GM21737 (cell line): ENCODE measurements around the gene TIPRL.
"Not testable (repeated sequence)": the region's sequence is repeated elsewhere in the genome, so short reads cannot be mapped to it uniquely, and the experiment has no call there.

ENCODE experiments used
- ATAC-seq: cut with Tn5 transposase; IDR thresholded peaks from one replicate; pipeline ENCODE4 v1.9.1; 2021; ENCODE audit warnings: mild to moderate bottlenecking, moderate library complexity; ENCODE audit not compliant: unreplicated experiment

TIPRL gene

DNA sequence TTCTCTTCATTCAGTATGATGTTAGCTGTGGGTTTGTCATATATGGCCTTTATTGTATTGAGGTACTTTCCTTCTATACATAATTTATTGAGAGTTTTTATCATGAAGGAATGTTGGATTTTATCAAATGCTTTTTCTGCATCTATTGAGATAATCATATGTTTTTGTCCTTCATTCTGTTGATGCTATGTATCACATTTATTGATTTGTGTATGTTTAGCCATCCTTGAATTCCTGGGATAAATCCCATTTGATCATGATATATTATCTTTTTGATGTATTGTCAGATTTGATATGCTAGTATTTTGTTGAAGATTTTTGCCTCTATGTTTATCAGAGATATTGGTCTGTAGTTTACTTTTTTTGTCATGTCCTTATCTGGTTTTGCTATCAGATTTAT, 21.1 kb upstream of the TIPRL start:
- no peak for ATAC-seq

DNA sequence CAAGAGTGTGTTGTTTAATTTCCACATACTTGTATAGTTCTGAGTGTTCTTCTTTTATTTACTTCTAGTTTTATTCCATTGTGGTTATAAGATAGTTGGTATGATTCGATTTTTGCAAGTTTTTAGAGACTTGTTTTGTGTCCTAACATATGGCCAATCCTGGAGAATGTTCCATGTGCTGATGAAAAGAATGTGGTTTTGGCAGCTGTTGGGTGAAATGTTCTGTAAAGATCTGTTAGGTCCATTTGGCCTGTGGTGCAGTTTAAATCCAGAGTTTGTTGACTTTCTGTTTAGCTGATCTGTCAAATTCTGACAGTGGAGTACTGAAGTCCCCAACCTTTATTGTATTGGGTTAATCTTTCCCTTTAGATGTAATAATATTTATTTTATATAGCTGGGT, 19.5 kb upstream of the TIPRL start:
- ATAC-seq = no peak

DNA sequence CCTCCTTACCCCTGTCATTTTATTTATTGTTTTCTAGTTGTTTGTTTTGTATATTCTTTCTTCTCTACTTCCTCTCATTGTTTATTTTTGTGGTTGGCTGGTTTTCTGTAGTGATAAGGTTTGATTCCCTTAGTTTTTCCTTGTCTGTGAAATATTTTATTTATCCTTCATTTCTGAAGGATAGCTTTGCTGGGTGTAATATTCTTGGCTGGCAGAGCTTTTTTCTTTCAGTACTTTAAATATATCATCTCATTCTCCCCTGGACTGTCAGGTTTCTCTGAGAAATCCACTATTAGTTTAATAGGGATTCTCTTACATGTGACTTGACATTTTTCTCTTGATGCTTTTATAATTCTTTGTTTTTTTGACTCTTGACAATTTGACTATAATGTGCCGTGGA, 18.8 kb upstream of the TIPRL start:
- ATAC-seq = no peak

DNA sequence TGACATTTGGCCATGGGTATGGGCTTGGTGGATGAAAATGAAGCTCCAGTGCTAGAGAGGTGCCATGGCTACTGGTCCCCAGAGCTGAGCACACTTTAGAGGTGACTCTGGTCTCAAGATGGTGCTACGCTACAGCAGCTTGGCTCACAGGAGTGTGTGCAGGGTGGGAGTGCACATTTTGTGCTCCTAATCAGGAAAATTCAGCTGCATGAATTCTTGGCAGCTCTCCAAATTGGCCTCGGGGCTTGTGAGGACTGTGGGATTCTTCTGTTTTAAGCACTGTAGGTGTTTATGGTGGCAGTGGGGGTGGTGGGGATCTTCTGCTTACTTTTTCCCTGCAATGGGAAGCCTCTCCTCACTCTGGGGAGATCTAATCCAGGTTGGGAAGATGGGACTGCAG, 17.3 kb upstream of the TIPRL start:
- no peak for ATAC-seq

DNA sequence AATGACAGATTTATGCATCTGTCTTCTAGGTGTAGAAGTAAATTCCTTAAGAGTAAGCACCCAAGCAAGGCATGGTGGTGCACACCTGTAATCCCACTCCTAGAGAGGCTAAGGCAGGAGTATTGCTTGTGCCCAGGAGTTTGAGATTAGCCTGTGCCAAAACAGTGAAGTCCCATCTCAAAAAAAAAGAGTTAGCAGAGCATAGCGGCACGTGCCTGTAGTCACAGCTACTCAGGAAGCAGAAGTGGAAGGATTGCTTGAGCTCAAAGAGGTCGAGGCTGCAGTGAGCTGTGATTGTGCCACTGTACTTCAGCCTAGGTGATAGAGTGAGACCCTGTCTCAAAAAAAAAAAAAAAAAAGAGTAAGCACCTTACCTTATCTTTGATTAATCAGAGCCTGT, 15.1 kb upstream of the TIPRL start:
- ATAC-seq = no peak

DNA sequence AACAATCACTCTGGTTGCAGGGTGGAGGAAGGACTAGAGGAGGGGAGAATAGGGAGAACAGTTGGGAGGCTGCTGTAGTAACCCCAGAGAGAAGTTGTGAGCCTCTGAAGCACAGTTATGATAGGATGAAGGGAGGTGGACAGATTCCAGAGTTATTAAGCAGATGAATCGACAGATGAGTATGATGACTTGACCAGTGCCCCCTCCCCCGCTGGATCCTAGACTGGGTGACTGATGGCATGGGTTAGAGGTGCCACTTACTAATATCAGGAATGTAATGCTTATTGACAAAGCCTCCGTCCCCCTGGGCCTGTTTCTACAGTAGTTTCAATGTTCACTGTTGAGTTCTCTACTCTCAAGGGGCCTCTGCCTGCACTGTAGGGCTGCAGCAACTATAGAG, 14.0 kb upstream of the TIPRL start:
- no peak for ATAC-seq

DNA sequence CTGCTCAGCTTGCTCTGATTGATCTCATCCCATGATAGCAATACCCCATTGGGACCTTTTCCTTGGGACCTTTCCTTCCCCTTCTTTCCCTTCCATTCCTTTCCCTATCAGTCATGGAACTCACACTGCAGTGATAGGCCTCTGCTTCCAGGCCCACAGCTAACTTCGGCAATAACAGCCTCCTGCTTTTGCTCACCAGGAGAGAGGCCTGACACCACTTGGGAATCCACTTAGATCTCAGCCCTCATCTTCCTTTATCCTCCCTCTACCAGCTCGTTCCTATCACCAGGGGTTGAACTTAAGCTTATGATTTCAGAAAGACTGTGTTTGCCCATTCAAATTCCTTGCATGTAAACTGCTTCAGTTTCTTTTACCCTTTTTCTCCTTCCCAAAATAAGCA, 11.0 kb upstream of the TIPRL start:
- no peak for ATAC-seq

DNA sequence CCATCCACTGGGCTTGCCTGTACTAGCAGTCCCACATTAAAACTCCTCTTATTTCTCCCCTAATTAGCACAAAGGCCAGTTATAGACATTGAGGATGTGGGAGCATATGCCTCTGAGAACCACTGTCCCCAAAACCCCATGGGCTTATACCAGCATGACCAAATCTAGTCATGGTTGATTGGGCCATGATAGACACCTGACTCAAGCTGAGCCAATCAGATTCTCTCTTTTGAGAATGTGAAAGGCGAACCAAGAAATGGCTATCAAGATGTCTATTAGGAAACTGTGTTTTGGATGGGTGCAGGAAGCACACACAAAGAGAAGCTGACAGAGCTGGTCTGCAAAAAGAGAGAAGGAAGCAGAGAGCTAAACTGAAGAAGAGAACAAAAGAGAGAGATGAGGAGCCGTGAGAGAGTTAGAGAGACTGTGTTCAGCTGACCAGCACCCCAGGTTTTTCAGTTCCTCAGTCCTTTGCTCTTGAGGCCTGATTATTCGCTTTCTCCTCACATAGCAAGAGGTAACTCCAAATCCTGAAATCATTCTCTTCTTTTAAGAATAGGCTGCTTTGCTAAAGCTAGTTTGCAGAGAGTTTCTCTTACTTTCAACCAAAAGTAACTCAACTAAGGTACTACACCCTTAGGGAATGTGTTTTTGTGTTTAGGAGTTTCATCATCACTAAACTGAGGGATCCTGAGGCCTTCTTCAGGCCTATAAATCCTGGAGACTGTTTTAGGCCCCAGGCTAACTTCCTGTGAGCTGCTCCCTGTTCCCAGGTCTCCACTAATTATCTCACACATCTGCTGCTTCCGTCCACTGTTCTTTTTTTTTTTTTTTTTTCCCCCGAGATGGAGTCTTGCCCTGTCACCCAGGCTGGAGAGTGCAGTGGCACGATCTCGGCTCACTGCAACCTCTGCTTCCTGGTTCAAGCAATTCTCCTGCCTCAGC, 7.9 kb upstream of the TIPRL start:
- no peak for ATAC-seq

DNA sequence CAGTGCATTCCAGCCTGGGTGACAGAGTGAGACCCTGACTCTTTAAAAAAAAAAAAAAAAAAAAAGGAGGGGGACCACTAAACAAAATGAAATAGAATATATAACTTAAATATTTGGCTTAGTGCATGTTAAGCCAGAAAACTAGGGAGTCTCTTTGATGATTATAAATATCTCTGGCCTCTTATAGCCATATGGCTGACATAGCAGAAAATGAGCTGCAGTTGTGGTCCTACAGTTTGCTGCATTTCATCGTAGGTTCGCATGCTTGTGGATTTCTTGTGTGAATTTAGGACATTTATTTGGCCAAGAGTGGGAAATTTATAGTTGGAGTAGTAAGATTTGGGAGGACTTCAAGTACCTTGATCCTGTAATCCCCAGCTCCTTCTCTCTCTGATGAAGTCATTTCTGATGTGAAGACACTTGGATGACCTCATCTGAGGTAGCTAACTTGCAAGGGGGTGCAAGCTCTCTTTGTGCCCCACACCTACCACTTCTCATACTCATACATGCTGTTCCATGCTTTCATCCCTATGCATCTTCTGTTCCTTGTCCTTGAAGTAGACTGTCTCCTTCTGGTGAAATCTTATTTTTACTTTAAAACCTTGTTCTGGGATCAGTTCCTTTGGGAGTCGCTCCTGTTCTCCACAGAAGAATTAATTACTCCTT, 6.4 kb upstream of the TIPRL start:
- no peak for ATAC-seq

DNA sequence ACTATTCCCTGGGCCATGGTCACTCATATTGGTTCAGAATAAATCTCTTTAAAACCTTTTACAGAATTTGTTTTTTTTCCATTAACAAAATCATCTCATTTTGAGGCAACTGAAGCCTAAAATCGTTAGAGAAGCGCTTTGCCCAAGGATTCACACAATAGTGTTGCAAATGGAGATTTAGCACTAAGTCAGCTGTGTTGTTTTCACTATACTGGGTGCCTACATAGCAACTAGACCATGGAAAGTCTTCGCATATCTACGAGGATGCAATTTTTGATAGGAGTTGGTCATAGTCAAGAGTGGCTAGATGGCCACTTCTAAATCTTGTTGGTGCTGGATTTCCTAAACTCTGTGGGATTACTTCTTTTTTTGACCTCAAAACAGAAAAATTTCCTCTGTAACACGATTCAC, 530 bp upstream of the TIPRL start:
- no peak for ATAC-seq

DNA sequence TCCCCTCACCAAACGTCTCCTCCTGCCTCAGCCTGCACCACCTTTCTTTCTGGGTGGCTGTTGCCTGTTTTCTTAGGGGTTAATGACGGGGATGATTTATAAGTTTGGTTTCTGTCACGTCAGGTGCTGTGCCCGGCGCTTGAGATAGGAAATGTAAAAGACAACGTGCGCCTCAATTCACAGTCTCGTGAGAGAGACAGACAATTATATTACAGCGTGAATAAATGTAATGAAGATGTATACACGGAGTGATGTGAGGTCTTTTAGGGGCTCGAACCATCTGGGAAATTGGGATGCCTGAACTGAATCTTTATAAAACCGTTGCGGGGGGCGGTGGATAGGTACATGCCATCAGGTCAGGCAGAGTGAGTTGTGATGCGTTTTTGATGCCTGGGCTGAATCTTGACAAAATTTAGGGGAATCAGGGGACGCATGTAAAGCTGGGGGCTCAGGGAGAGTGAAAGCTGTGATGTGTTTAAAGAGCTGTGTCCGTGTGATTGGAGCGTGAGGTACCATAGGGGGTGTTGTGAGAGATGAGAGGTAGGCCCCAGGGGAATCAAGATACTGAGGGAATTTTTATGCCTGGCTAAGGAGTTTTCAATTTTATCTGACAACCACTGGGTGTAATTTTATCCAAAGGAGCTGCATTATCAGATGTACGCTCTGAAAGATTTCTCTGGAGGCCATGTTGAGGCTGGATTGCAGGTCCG, 831 bp downstream of the TIPRL start:
- no peak for ATAC-seq

DNA sequence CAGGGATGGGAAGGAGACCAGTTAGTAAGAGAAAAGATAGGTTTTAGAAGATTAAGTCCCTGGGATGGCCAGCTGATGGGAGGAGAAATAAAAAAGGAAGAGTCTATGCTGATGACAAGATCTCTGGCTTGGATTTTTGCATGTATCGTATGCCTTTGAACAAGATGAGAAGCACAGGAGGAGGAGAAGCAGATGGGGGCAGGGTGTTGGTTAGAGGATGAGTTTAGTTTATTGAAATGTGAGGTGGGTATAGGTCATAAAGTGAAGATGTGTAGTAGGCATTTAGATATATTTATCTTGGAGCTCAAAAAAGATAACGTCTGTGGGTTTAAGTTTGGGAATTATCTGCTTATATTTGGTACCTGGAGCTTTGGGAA, 1.4 kb downstream of the TIPRL start:
- ATAC-seq = no peak

DNA sequence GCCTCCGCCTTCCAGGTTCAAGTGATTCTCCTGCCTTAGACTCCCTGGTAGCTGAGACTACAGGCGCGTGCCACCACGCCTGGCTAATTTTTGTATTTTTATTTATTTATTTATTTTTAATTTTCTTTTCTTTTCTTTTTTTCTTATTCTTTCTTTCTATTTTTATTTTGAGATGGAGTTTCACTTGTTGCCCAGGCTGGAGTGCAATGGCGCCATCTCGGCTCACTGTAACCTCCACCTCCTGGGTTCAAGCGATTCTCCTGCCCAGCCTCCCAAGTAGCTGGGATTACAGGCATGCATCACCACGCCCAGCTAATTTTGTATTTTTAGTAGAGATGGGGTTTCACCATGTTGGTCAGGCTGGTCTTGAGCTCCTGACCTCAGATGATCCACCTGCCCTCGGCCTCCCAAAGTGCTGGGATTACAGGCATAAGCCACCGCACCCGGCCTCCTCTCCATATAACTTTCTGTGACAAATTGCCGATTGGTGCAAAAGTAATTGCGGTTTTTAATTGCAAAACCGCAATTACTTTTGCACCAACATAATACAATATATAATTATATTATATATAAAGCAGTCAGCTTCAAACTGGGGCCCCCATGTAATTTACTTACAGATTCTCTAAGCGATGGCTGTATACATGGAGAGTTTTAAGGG, 2.4 kb downstream of the TIPRL start:
- ATAC-seq = not testable (repeated sequence)

DNA sequence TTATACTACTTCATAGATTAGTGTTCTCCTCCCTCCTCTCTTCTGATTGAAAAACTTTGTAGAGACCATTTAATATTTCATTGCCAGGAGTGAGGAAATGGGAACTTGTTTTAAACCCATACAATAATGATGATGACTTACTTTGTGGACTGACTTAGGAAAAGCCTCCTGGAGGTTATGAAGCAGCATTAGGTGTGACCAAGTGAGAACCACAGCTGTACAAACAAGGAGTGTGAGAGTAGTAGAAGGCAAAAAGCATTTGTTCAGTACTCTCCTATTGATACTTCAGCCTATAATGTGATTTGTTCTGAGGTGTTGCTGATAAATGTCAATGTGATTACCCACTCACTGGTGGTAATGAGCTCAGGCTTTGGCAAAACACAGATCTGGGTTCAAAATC, 8.4 kb downstream of the TIPRL start:
- ATAC-seq = no peak

DNA sequence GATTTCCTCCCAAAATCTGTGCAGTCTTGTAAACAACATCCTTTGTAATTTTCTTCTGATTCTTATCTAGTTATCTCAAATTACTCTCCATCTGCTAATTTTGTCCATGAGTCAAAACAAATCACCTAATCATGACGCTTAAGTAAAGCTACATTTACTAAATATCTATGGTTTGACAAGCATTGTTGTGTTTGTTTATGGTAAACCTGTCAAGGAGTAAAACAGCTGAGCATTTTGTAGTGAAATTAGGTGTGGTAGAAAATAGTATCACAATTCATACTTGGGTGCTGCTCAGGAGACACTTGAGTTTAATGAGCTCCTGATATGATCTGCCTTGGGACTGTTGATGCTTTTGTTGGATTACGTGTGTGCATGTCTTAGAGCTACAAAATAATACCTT, 11.6 kb downstream of the TIPRL start:
- ATAC-seq = no peak

DNA sequence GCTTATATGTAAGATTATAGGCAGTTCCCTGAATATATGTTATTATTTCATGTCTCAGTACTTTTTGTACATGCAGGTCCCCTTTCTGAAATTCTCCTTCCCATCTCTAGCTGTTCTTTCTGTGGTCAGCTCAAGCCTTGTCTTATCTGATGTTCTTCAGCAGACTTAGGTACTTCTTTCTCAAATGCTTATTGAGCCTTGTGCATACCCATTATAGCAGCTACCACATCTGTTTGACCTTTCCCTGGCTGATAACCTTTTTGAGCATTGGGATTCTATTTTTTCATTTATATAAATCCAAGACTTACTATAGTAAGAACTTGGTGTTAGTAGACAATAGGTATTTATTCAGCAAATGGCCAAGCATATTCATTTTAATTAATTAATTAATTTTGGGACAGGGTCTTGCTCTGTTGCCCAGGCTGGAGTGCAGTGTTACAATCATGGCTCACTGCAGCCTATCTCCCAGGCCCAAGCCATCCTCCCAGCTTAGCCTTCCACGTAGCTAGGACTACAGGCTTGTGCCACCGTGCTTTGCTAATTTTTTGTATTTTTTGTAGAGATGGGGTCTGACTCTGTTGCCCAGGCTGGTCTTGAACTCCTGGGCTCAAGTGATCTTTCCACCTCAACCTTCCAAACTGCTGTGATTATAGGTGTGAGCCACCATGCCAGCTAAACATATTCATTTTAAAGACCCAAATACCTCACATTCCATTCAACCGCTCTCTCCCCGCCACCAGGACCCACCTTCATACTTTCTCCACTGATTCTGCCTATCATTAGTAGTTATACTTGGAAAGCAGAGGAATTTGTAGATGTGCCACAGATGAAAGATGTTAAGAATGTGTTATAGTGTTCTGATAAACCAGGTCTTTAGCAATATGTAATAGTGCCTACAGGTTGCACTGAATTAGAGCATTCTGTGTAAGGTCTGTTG, 16.7 kb downstream of the TIPRL start:
- ATAC-seq = no peak

DNA sequence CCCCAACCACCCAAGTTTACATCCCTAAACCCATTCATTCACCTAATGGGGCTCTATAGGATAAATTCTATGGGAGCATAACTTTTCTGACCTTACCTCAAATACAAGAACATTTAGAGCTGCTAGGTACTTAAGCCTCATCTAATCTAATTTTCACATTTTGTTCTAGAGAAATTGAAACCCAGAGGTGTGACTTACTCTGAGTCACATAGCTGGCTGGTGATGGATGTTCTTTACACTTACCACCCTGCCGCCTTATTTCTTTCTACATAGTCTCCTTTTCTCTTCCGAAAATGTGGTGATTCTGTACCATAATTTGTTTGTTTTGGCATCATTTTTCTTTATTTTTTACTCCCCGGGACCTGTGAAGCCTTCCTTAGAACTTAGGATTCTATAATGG, 20.3 kb downstream of the TIPRL start:
- no peak for ATAC-seq

DNA sequence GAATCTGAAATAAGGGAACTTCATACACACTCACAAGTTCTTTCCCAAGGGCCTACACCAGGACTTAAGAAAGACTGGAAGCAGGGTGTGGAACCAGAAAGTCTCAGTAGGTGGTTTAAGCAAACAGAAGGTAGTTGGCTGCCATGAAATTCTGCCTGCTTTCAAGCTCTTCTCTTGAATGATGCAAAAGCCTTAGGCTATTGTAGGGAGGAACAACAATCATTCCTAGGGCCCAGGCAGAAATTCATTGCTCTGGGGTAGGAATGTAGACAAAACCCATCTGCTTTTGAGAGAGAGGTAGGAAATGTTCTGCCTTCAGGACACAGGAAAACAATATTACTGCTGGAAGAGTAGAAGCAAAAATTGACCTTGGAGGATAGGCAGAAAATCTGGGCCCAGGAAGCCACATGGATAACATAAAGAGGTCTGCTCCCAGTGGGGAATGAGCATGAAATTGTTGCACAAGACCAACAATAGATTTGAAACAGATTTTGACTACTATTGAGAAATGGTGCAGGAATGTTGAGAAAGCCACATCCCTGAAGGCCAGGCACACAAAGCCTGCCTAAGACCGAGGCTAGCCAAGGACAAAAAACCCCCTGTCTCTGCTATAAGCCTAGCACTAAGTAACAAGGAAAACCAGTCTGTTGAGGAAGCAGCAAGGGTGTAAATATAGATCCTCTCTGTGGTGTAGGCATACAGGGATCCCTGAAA, 24.3 kb downstream of the TIPRL start:
- no peak for ATAC-seq

DNA sequence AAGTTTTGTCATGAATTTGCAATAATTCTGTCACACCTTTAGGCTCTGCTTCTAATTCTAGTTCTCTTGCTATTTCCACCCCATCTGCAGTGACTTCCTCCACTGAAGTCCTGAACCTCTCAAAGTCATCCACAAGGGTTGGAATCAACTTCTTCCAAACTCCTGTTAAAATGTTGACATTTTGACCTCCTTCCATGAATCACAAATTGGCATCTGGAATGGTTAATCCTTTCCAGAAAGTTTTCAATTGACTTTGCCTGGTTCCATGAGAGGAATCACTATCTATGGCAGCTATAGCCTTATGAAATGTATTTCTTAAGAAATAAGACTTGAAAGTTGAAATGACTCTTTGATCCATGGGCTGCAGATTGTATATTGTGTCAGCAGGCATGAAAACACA, 27.3 kb downstream of the TIPRL start:
- no peak for ATAC-seq

DNA sequence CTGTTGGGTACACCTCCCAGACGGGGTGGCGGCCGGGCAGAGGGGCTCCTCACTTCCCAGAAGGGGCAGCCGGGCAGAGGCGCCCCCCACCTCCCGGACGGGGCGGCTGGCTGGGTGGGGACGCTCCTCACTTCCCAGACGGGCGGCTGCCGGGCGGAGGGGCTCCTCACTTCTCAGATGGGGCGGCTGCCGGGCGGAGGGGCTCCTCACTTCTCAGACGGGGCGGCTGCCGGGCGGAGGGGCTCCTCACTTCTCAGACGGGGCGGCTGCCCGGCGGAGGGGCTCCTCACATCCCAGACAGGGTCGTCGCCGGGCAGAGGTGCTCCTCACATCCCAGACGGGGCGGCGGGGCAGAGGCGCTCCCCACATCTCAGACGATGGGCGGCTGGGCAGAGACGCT, 28.9 kb downstream of the TIPRL start:
- not testable (repeated sequence) for ATAC-seq
